WTC11 (cell line): ENCODE data around the gene WDR27.

Experiments
- CTCF ChIP-seq: fragments of 200-600 bp; IDR thresholded peaks from 2 replicates; pipeline ENCODE4 v1.8.0; 2022; ENCODE audit warnings: antibody characterized with exemption
- IRF2 ChIP-seq: sonication (generic); formaldehyde crosslinking; IDR thresholded peaks from 2 replicates; pipeline ENCODE4 v1.8.0; 2022; ENCODE audit warnings: low read depth, missing genetic modification reagents, borderline replicate concordance

GRCh38 chr6:169498916-169499513 lies 202.8 kb downstream of the WDR27 start:
- TF ChIP-seq IRF2 (CRISPR knock-in tag) (no peak), CTCF (no peak)
